Esophagus muscularis mucosa (tissue), 4 donors: ENCODE measurements around the gene DMD. TPM values are rescaled to one million over a fixed set of nuclear protein-coding genes. Genes with fewer than 3 reads are reported as not detected.

ENCODE experiments used
- DNase-seq: peaks from one replicate; pipeline ENCODE4 v3.0.0-alpha.2; 2017; ENCODE audit errors: extremely low spot score
- H3K27ac ChIP-seq, 4 donors: fragments of 200-600 bp; sonication (generic); replicated peaks in 1 of 4; 1 replicate in 3 of 4; 2 replicates in 1 of 4; pipeline ENCODE4 v1.5.1; 2016 to 2019; ENCODE audit warnings: mild to moderate bottlenecking in 1 of 4
- H3K27me3 ChIP-seq, 4 donors: fragments of 200-600 bp; sonication (generic); one replicate each; pipeline versions ENCODE4 v1.5.1 to v1.6.0; 2016 to 2019
- H3K36me3 ChIP-seq, 4 donors: fragments of 200-600 bp; sonication (generic); one replicate each; pipeline ENCODE4 v1.5.1; 2016 to 2019
- H3K4me1 ChIP-seq, 4 donors: fragments of 200-600 bp; sonication (generic); one replicate each; pipeline ENCODE4 v1.5.1; 2016 to 2019
- H3K4me3 ChIP-seq, 4 donors: fragments of 200-600 bp; sonication (generic); 1 replicate in 2 of 4; 2 replicates in 2 of 4; pipeline ENCODE4 v1.5.1; 2016 to 2019; ENCODE audit warnings: mild to moderate bottlenecking in 4 of 4, moderate library complexity in 1 of 4
- H3K9me3 ChIP-seq, 4 donors: fragments of 200-600 bp; sonication (generic); 1 replicate in 3 of 4; 2 replicates in 1 of 4; pipeline ENCODE4 v1.5.1; 2016 to 2019
- CTCF ChIP-seq, 3 experiments: fragments of 200-600 bp in 2 of 3; fragments of 450-650 bp in 1 of 3; sonication (generic) in 2 of 3; IDR thresholded peaks; one replicate each; pipeline ENCODE4 v1.5.1; 2017 to 2019; ENCODE audit warnings: antibody characterized with exemption in 3 of 3, mild to moderate bottlenecking in 2 of 3, moderate library complexity in 1 of 3
- EP300 ChIP-seq: sonication (generic); formaldehyde crosslinking; IDR thresholded peaks from one replicate; pipeline ENCODE4 v1.6.1; 2017; ENCODE audit warnings: antibody characterized with exemption
- POLR2A ChIP-seq: fragments of 450-650 bp; IDR thresholded peaks from one replicate; pipeline ENCODE4 v1.6.1; 2017; ENCODE audit warnings: antibody characterized with exemption, moderate library complexity, mild to moderate bottlenecking, low read depth
- POLR2AphosphoS5 ChIP-seq, 2 donors: sonication (generic); formaldehyde crosslinking; IDR thresholded peaks; one replicate each; pipeline ENCODE4 v1.6.1; 2017; ENCODE audit warnings: antibody characterized with exemption in 2 of 2
- WGBS: methylation state at CpG from one replicate; pipeline ENCODE4 v1.1.5; 2018; 5-methylcytosine and 5-hydroxymethylcytosine counted together
- intact Hi-C: fragments of 100-400 bp; cut with DNase I; formaldehyde crosslinking; loops from one replicate; pipeline ENCODE4 v1.15.1; 2023
- total RNA-seq, 4 donors: library from RNA; depleted of rRNA; stranded (reverse); fragments of >200 nt; gene quantifications; one replicate each; pipeline versions ENCODE4 v1.1.0 to v1.2.1, GENCODE V29; 2016

DMD gene
- total RNA-seq, 4 donors from 2014 or later = 127 to 210 (median 188) TPM

GRCh38 chrX:31523884-31524536 is 1687.3 kb downstream of the DMD start:
- Histone ChIP-seq H3K4me1 (no peaks in the 10 kb centered on the region), H3K27me3 (no peaks in the 10 kb centered on the region), H3K4me3 (no peak overlapping the region), H3K36me3 (no peaks in the 10 kb centered on the region), H3K9me3 (no peaks in the 10 kb centered on the region), H3K27ac (no peak overlapping the region)
- TF ChIP-seq POLR2A (no peak), EP300 (no peak), POLR2AphosphoS5 (IDR thresholded peaks at IDR 0.05) (no peak), CTCF (IDR thresholded peaks at IDR 0.05) (no peak)
- intact Hi-C loops = no loop called here
- no peak for DNase-seq
- WGBS = 76% methylated on average over 7 of the region's 7 CpGs

- H3K36me3 ChIP-seq = no peaks in the 10 kb centered on the region
- DNase-seq = no peak
- no peaks in the 10 kb centered on the region for H3K4me1 ChIP-seq
- WGBS = 81% methylated on average over 7 of the region's 7 CpGs
- no peaks in the 10 kb centered on the region for H3K9me3 ChIP-seq
- no peak overlapping the region for H3K4me3 ChIP-seq
- H3K27ac ChIP-seq = no peak overlapping the region
- H3K27me3 ChIP-seq = no peaks in the 10 kb centered on the region
- intact Hi-C loops = no loop called here
- TF ChIP-seq CTCF (IDR thresholded peaks at IDR 0.05) = no peak
- TF ChIP-seq POLR2AphosphoS5 (IDR thresholded peaks at IDR 0.05) = no peak
- no peak for TF ChIP-seq EP300
- no peak for TF ChIP-seq POLR2A
Observed at GRCh38 chrX:31522760-31523159, 1688.6 kb downstream of the DMD start.

GRCh38 chrX:31521941-31522340 is 1689.4 kb downstream of the DMD start:
- TF ChIP-seq POLR2A (no peak), POLR2AphosphoS5 (IDR thresholded peaks at IDR 0.05) (no peak), EP300 (no peak), CTCF (IDR thresholded peaks at IDR 0.05) (no peak)
- no peak overlapping the region for H3K4me3 ChIP-seq
- no peak overlapping the region for H3K27ac ChIP-seq
- intact Hi-C loops = no loop called here
- H3K36me3 ChIP-seq = no peaks in the 10 kb centered on the region
- H3K4me1 ChIP-seq = no peaks in the 10 kb centered on the region
- DNase-seq = no peak
- no peaks in the 10 kb centered on the region for H3K9me3 ChIP-seq
- 82% methylated on average over 3 of the region's 3 CpGs for WGBS
- no peaks in the 10 kb centered on the region for H3K27me3 ChIP-seq

GRCh38 chrX:31516527-31516926 is 1694.8 kb downstream of the DMD start:
- no peaks in the 10 kb centered on the region for H3K36me3 ChIP-seq
- no peak for DNase-seq
- no peaks in the 10 kb centered on the region for H3K9me3 ChIP-seq
- no peaks in the 10 kb centered on the region for H3K27me3 ChIP-seq
- intact Hi-C loops = no loop called here
- no peak for TF ChIP-seq POLR2AphosphoS5 (IDR thresholded peaks at IDR 0.05)
- no peak for TF ChIP-seq CTCF (IDR thresholded peaks at IDR 0.05)
- TF ChIP-seq EP300 = no peak
- no peak for TF ChIP-seq POLR2A
- H3K4me1 ChIP-seq = no peaks in the 10 kb centered on the region
- WGBS = 60% methylated on average over 6 of the region's 6 CpGs
- no peak overlapping the region for H3K27ac ChIP-seq
- H3K4me3 ChIP-seq = no peak overlapping the region

GRCh38 chrX:31508338-31508737 is 1703.0 kb downstream of the DMD start:
- Histone ChIP-seq H3K4me1 (peaks cover 0 to 8% (median 3%) of the 10 kb centered on the region in 4 donors), H3K27me3 (no peaks in the 10 kb centered on the region), H3K9me3 (no peaks in the 10 kb centered on the region), H3K36me3 (no peaks in the 10 kb centered on the region), H3K27ac (peak overlapping the region in 3 of 4 donors; percentile 36 to 58 (median 43)), H3K4me3 (peak overlapping the region in 1 of 4 donors; percentile 8)
- WGBS = 40% methylated on average over 4 of the region's 4 CpGs
- TF ChIP-seq CTCF (IDR thresholded peaks at IDR 0.05) = no peak
- TF ChIP-seq EP300 = no peak
- TF ChIP-seq POLR2A = no peak
- TF ChIP-seq POLR2AphosphoS5 (IDR thresholded peaks at IDR 0.05) = no peak
- intact Hi-C loops = no loop called here
- DNase-seq = no peak
